Mucosa of rectum (tissue), 2 donors: ENCODE data around the gene CXorf38.

ENCODE experiments used
- H3K27ac ChIP-seq, 2 donors: one replicate each; pipeline ENCODE4 v1.7.0; 2013; ENCODE audit warnings: inconsistent platforms in 2 of 2, low read depth in 2 of 2, low read length in 2 of 2
- H3K27me3 ChIP-seq, 2 donors: one replicate each; pipeline ENCODE4 v1.7.0; 2013; ENCODE audit warnings: low read length in 2 of 2; ENCODE audit not compliant: control insufficient read depth in 2 of 2, insufficient read depth in 2 of 2
- H3K36me3 ChIP-seq, 2 donors: one replicate each; pipeline ENCODE4 v1.7.0; 2013; ENCODE audit warnings: low read length in 2 of 2; ENCODE audit not compliant: control insufficient read depth in 2 of 2, insufficient read depth in 2 of 2
- H3K4me1 ChIP-seq, 2 donors: one replicate each; pipeline ENCODE4 v1.7.0; 2013; ENCODE audit warnings: low read length in 2 of 2, mild to moderate bottlenecking in 1 of 2; ENCODE audit not compliant: control insufficient read depth in 2 of 2, insufficient read depth in 2 of 2
- H3K4me3 ChIP-seq, 2 donors: one replicate each; pipeline ENCODE4 v1.7.0; 2013; ENCODE audit warnings: low read length in 2 of 2
- H3K9ac ChIP-seq, 2 donors: one replicate each; pipeline ENCODE4 v1.7.0; 2013; ENCODE audit warnings: low read length in 2 of 2, low read depth in 1 of 2, mild to moderate bottlenecking in 1 of 2
- H3K9me3 ChIP-seq, 2 donors: one replicate each; pipeline ENCODE4 v1.7.0; 2013; ENCODE audit warnings: low read length in 2 of 2; ENCODE audit not compliant: control insufficient read depth in 2 of 2
- donor health status: healthy.
- donor health status: Normal muscosa, but diverticular disease.

Gene CXorf38

GRCh38 chrX:40637687-40638086 is 9.7 kb downstream of the CXorf38 start:
- Histone ChIP-seq H3K9me3 (no peaks in the 10 kb centered on the region), H3K36me3 (peaks cover 34 to 53% of the 10 kb centered on the region in 2 donors), H3K4me1 (no peaks in the 10 kb centered on the region), H3K4me3 (no peak overlapping the region), H3K27ac (no peak overlapping the region), H3K27me3 (peaks cover 8 to 20% of the 10 kb centered on the region in 2 donors), H3K9ac (no peak overlapping the region)

DNA sequence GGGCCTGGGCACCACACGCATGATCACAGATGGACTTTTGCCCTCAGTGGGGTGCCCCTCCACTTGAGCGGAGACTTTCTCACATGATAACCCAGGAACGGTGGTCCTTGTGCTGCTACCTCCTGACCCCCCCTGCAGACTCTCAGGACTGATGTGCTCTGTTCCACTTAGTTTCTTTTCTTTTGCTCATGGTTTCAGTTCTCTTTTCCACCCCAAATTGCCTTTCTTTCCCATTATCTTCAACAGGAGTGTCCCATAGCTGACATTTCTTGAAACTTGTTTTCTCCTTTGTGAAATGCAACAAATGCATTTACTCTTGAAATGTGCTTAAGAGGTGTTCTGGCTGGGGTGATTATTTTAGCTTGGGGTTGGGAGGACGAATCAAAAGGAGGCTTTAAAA is 15.2 kb downstream of the CXorf38 start:
- Histone ChIP-seq H3K4me1 (no peaks in the 10 kb centered on the region), H3K9ac (no peak overlapping the region), H3K4me3 (no peak overlapping the region), H3K27me3 (peaks cover 7 to 8% of the 10 kb centered on the region in 2 donors), H3K36me3 (peaks cover 38 to 58% of the 10 kb centered on the region in 2 donors), H3K27ac (no peak overlapping the region), H3K9me3 (no peaks in the 10 kb centered on the region)

DNA sequence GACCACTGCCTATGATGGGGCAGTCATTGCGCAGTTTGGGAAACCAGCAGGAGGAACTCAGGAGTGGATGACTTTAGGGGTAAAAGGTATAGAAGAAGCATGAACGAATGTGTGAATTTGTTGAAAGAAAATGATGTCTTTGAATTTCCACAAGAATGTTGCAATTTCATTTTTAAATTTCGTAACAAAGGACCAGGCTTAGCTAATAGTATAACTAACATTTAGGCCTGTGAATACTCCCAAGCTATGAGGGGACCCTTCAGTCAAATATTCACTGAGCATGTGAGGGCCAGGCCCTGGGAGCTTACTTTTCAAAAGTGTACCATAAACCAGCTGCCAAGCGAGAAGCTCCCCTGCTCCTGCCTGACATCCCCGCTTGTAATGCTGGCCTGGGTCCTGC is 18.9 kb downstream of the CXorf38 start:
- peaks cover 4 to 12% of the 10 kb centered on the region in 2 donors for H3K27me3 ChIP-seq

GRCh38 chrX:40625294-40625693 is 22.1 kb downstream of the CXorf38 start:
- no peaks in the 10 kb centered on the region for H3K4me1 ChIP-seq
- no peak overlapping the region for H3K4me3 ChIP-seq
- peaks cover 0 to 4% of the 10 kb centered on the region in 2 donors for H3K9me3 ChIP-seq
- no peak overlapping the region for H3K27ac ChIP-seq
- peaks cover 0 to 13% of the 10 kb centered on the region in 2 donors for H3K27me3 ChIP-seq
- peaks cover 11 to 12% of the 10 kb centered on the region in 2 donors for H3K36me3 ChIP-seq
- no peak overlapping the region for H3K9ac ChIP-seq

More for the DNA sequence above, 18.9 kb downstream of the CXorf38 start:
- H3K36me3 ChIP-seq = peaks cover 24 to 31% of the 10 kb centered on the region in 2 donors
- H3K9ac ChIP-seq = no peak overlapping the region
- H3K4me3 ChIP-seq = no peak overlapping the region
- no peaks in the 10 kb centered on the region for H3K9me3 ChIP-seq
- no peaks in the 10 kb centered on the region for H3K4me1 ChIP-seq
- no peak overlapping the region for H3K27ac ChIP-seq

- Histone ChIP-seq H3K9me3 (peaks cover 0 to 4% of the 10 kb centered on the region in 2 donors), H3K27ac (no peak overlapping the region), H3K9ac (no peak overlapping the region), H3K4me1 (no peaks in the 10 kb centered on the region), H3K4me3 (no peak overlapping the region), H3K36me3 (peaks cover 4 to 5% of the 10 kb centered on the region in 2 donors), H3K27me3 (peaks cover 0 to 13% of the 10 kb centered on the region in 2 donors)
Measured at GRCh38 chrX:40623665-40624064, 23.7 kb downstream of the CXorf38 start.

DNA sequence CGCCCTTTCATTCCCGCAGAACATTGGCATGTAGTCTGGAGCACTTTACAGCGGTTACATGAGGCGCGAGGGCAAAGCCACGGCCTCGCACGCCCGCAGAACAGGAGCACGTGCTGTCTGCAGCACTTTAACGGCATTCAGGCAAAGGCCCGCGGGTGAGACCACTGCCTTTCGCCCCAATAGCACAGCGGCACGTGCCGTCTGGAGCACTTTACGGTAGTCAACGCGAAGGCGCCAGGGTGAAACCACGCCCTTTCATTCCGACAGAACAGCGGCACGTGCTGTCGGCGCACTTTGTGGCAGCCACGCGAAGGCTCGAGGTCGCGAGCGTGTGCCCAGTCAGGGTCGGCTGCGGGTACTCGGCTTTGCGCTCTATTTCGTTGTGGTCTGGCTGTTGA is 24.2 kb downstream of the CXorf38 start, which contains the start of gene MPC1L:
Gene MPC1L (plus strand): TSS at position 290 of the 398 bp plus-strand sequence. CDS start 138 bp downstream, outside the sequence.
- H3K9ac ChIP-seq = no peak within 1 kb of the TSS
- peak within 1 kb of the TSS in 1 of 2 donors; percentile 23 for H3K4me3 ChIP-seq

GRCh38 chrX:40622479-40623138 is 24.8 kb downstream of the CXorf38 start:
- Histone ChIP-seq H3K27me3 (peaks cover 2 to 13% of the 10 kb centered on the region in 2 donors), H3K9me3 (peaks cover 0 to 4% of the 10 kb centered on the region in 2 donors), H3K9ac (no peak overlapping the region), H3K27ac (no peak overlapping the region), H3K36me3 (peaks cover 3% of the 10 kb centered on the region in 2 donors), H3K4me1 (no peaks in the 10 kb centered on the region), H3K4me3 (peak overlapping the region in 1 of 2 donors; percentile 23)

More for the DNA sequence above, 24.2 kb downstream of the CXorf38 start, which contains the start of gene MPC1L:
- no peak within 1 kb of the TSS for H3K27ac ChIP-seq
- H3K4me1 ChIP-seq = no peaks in the 10 kb centered on the region
- peaks cover 0 to 4% of the 10 kb centered on the region in 2 donors for H3K9me3 ChIP-seq
- H3K27me3 ChIP-seq = peaks cover 0 to 11% of the 10 kb centered on the region in 2 donors
- peaks cover 4 to 5% of the 10 kb centered on the region in 2 donors for H3K36me3 ChIP-seq

GRCh38 chrX:40617566-40617965 is 29.8 kb downstream of the CXorf38 start:
- Histone ChIP-seq H3K4me1 (no peaks in the 10 kb centered on the region), H3K27me3 (peaks cover 4 to 8% of the 10 kb centered on the region in 2 donors), H3K27ac (no peak overlapping the region), H3K36me3 (no peaks in the 10 kb centered on the region), H3K9me3 (no peaks in the 10 kb centered on the region), H3K9ac (no peak overlapping the region), H3K4me3 (no peak overlapping the region)

DNA sequence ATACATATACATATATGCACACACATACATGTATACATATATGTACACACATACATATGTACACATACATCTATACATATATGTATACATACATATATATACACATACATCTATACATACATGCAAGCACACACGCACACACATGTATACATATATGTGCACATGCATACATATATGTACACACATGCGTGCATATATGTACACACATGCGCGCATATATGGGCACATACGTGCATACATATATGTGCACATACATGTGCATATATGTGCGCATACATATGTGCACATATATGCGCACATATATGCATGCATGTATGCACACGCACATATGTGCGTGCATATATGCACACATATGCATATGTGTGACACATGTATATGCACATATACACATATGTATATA is 31.4 kb downstream of the CXorf38 start:
- Histone ChIP-seq H3K36me3 (no peaks in the 10 kb centered on the region), H3K27ac (no peak overlapping the region), H3K9ac (no peak overlapping the region), H3K4me1 (no peaks in the 10 kb centered on the region), H3K27me3 (peaks cover 4 to 9% of the 10 kb centered on the region in 2 donors), H3K9me3 (no peaks in the 10 kb centered on the region), H3K4me3 (no peak overlapping the region)

GRCh38 chrX:40612511-40612910 is 34.9 kb downstream of the CXorf38 start:
- Histone ChIP-seq H3K9me3 (no peaks in the 10 kb centered on the region), H3K4me3 (no peak overlapping the region), H3K9ac (no peak overlapping the region), H3K27me3 (peaks cover 0 to 7% of the 10 kb centered on the region in 2 donors), H3K27ac (no peak overlapping the region), H3K36me3 (no peaks in the 10 kb centered on the region), H3K4me1 (no peaks in the 10 kb centered on the region)
